ENCODE data around the gene PKP1. TPM values are rescaled to one million over a fixed set of nuclear protein-coding genes. Genes with fewer than 3 reads are reported as not detected.

The PKP1 gene
- total RNA-seq, 1 experiment from 2014 or later: not detected

GRCh38 chr1:201285846-201286245 lies 2.5 kb downstream of the PKP1 start:
- Histone ChIP-seq H3K9me3 (no peaks in the 10 kb centered on the region), H3K36me3 (ENCODE audit: control insufficient read depth, insufficient read depth, low read length) (no peaks in the 10 kb centered on the region), H3K4me3 (ENCODE audit: low read depth, low read length) (no peak overlapping the region), H3K27me3 (replicated peaks; ENCODE audit: control insufficient read depth, insufficient read depth, low read length) (no peaks in the 10 kb centered on the region; the same call in 1 of the 2 replicates), H3K4me1 (no peaks in the 10 kb centered on the region)
- Mint-ChIP-seq H3K4me3 (ENCODE audit: unreplicated experiment) (no peak overlapping the region), H3K36me3 (ENCODE audit: insufficient read depth, unreplicated experiment) (no peaks in the 10 kb centered on the region), H3K27me3 (ENCODE audit: insufficient read depth, unreplicated experiment) (peaks cover 16% of the 10 kb centered on the region), H3K27ac (ENCODE audit: unreplicated experiment) (no peak overlapping the region), H3K4me1 (ENCODE audit: low read depth, unreplicated experiment) (no peaks in the 10 kb centered on the region), H3K9me3 (ENCODE audit: unreplicated experiment) (no peaks in the 10 kb centered on the region)
- no TSS peak for BruUV-seq (replicated peaks)
- intact Hi-C loops (cut with micrococcal nuclease; ENCODE audit: unreplicated experiment): no loop called here
- TF ChIP-seq CTCF (IDR thresholded peaks at IDR 0.05; ENCODE audit: insufficient read depth in 1 of 2, low read depth in 1 of 2, low read length in 1 of 2, severe bottlenecking in 1 of 2, unreplicated experiment in 1 of 2): no peak
- no peak for DNase-seq
- ChIA-PET CTCF (no interaction called here), POLR2A (no interaction called here)

- H3K27me3 ChIP-seq (replicated peaks; ENCODE audit: control insufficient read depth, insufficient read depth, low read length): no peaks in the 10 kb centered on the region; the same call in 1 of the 2 replicates
Observed at GRCh38 chr1:201286445-201286844, 3.1 kb downstream of the PKP1 start.

GRCh38 chr1:201288007-201288406 lies 4.7 kb downstream of the PKP1 start:
- H3K4me1 ChIP-seq: no peaks in the 10 kb centered on the region

More at GRCh38 chr1:201286445-201286844, 3.1 kb downstream of the PKP1 start:
- peaks cover 16% of the 10 kb centered on the region for H3K27me3 Mint-ChIP-seq (ENCODE audit: insufficient read depth, unreplicated experiment)
- no peak for DNase-seq
- H3K4me3 ChIP-seq (ENCODE audit: low read depth, low read length): no peak overlapping the region
- CTCF ChIA-PET: no interaction called here
- no peaks in the 10 kb centered on the region for H3K9me3 ChIP-seq
- POLR2A ChIA-PET: no interaction called here
- TF ChIP-seq CTCF (IDR thresholded peaks at IDR 0.05; ENCODE audit: insufficient read depth in 1 of 2, low read depth in 1 of 2, low read length in 1 of 2, severe bottlenecking in 1 of 2, unreplicated experiment in 1 of 2): no peak
- no peak overlapping the region for H3K4me3 Mint-ChIP-seq (ENCODE audit: unreplicated experiment)
- intact Hi-C loops (cut with micrococcal nuclease; ENCODE audit: unreplicated experiment): no loop called here
- no peaks in the 10 kb centered on the region for H3K36me3 Mint-ChIP-seq (ENCODE audit: insufficient read depth, unreplicated experiment)
- H3K4me1 Mint-ChIP-seq (ENCODE audit: low read depth, unreplicated experiment): no peaks in the 10 kb centered on the region
- H3K36me3 ChIP-seq (ENCODE audit: control insufficient read depth, insufficient read depth, low read length): no peaks in the 10 kb centered on the region
- H3K27ac Mint-ChIP-seq (ENCODE audit: unreplicated experiment): no peak overlapping the region
- no TSS peak for BruUV-seq (replicated peaks)
- H3K4me1 ChIP-seq: no peaks in the 10 kb centered on the region
- H3K9me3 Mint-ChIP-seq (ENCODE audit: unreplicated experiment): no peaks in the 10 kb centered on the region

More at GRCh38 chr1:201288007-201288406, 4.7 kb downstream of the PKP1 start:
- no peaks in the 10 kb centered on the region for H3K36me3 ChIP-seq (ENCODE audit: control insufficient read depth, insufficient read depth, low read length)
- H3K27ac Mint-ChIP-seq (ENCODE audit: unreplicated experiment): no peak overlapping the region
- no peaks in the 10 kb centered on the region; the same call in 1 of the 2 replicates for H3K27me3 ChIP-seq (replicated peaks; ENCODE audit: control insufficient read depth, insufficient read depth, low read length)
- H3K4me1 Mint-ChIP-seq (ENCODE audit: low read depth, unreplicated experiment): peaks cover 6% of the 10 kb centered on the region
- peaks cover 19% of the 10 kb centered on the region for H3K27me3 Mint-ChIP-seq (ENCODE audit: insufficient read depth, unreplicated experiment)
- no peak for DNase-seq
- no peaks in the 10 kb centered on the region for H3K36me3 Mint-ChIP-seq (ENCODE audit: insufficient read depth, unreplicated experiment)
- no peaks in the 10 kb centered on the region for H3K9me3 ChIP-seq
- intact Hi-C loops (cut with micrococcal nuclease; ENCODE audit: unreplicated experiment): no loop called here
- CTCF ChIA-PET: interaction anchor here (1.8 kb wide), 1 partner anchor 58 kb away, joined by 5 read pairs; no protein-coding TSS in a partner anchor
- no peak overlapping the region for H3K4me3 Mint-ChIP-seq (ENCODE audit: unreplicated experiment)
- BruUV-seq (replicated peaks): no TSS peak
- POLR2A ChIA-PET: no interaction called here
- H3K9me3 Mint-ChIP-seq (ENCODE audit: unreplicated experiment): no peaks in the 10 kb centered on the region
- no peak overlapping the region for H3K4me3 ChIP-seq (ENCODE audit: low read depth, low read length)
- no peak for TF ChIP-seq CTCF (IDR thresholded peaks at IDR 0.05; ENCODE audit: insufficient read depth in 1 of 2, low read depth in 1 of 2, low read length in 1 of 2, severe bottlenecking in 1 of 2, unreplicated experiment in 1 of 2)
